ENCODE results near the gene MSI2. TPM values are rescaled to one million over a fixed set of nuclear protein-coding genes. Genes with fewer than 3 reads are reported as not detected.

The MSI2 gene
- total and polyA plus RNA-seq, 7 experiments from 2014 or later = 3.3 to 169 (median 125) TPM

DNA sequence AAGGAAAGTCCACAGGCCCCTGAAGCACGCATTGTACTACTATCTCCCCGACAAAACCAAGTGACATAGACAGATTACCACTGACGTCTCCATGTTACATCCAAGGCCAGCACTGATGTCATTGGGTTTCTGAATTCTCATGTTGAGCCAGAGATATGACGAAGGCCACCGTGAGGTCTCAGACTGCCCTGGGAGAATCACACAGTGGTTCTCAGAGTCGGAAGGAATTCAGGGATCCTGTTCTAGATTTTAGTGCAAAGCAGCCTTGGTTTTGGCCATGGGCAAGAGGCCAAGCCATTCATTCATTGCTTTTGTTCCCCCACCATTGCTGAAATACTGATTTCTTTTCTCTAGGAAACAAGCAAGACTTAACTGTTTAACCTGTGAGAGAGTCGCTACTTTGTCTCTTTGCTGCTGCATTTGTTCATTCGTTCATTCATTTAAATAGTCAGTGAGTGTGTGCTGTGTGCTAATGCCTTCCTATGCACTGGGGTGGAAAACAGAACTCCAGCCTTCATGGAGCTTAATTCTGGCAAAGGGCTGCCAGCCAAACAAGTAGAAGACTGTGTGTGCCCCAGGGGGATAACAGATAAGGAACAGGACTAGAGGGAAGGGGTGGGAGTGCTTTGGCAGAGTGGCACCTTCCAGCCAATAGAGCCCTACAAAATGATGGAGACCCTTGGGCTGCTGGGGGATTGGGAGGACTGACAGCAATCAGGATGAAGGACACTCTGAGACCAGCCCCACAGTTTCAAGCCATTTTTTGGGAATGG, 222.3 kb downstream of the MSI2 start:
- H3K4me1 Mint-ChIP-seq = peaks cover 27 to 76% (median 68%) of the 10 kb centered on the region in 7 donors
- CTCF ChIA-PET = no interaction called here
- POLR2A ChIA-PET = no interaction called here

DNA sequence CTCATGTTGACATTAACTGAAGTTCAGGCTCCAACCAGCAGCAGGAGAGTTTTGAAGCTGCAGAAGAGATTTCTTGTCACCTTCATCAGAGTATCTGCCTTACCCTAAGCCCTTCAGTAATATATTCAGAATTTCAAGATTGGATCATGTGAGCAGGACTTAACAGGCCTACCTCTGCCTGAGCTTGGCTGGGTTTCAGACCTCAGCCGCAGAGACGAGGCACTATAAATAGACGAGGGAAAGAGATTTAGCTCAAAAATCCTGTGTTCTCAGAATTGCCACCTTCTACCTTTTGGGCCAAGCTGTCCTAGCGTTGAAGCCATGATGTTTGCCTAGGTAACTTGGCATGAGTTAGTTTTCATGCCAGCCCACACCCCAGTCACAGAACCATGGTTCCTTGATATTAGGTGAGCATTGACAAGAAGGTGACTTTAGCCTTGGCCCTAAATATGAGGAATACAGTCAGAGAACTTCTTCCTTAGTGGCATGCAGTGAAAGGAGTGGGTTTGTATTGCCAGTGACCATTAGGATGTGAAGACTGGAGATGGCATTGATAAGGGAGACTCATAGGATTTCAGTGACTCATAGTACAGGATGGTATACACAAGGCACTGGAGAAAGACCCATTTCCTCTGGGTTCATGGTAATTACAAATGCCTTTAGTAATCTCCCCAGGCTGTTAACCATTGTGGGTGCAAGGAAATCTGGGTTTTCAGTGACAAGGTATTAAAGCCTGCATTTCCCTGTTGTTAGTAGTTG, 224.3 kb downstream of the MSI2 start:
- Histone ChIP-seq H3K36me3 (ENCODE audit: control insufficient read depth in 2 of 3, insufficient read depth in 3 of 3, low read length in 3 of 3) (no peaks in the 10 kb centered on the region), H3K4me1 (ENCODE audit: control insufficient read depth in 2 of 2, insufficient read depth in 2 of 2, low read length in 2 of 2) (peaks cover 0 to 19% of the 10 kb centered on the region in 2 donors), H3K27ac (ENCODE audit: low read depth, low read length) (no peak overlapping the region), H3K27me3 (ENCODE audit: control insufficient read depth in 2 of 2, insufficient read depth in 2 of 2, low read length in 2 of 2) (no peaks in the 10 kb centered on the region), H3K9me3 (ENCODE audit: control insufficient read depth in 2 of 3, low read length in 3 of 3) (no peaks in the 10 kb centered on the region), H3K4me3 (ENCODE audit: low read length) (no peak overlapping the region)
- ATAC-seq = no peak
- Mint-ChIP-seq H3K9me3 (peaks cover 0 to 1% (median 0%) of the 10 kb centered on the region in 11 donors), H3K4me1 (peaks cover 37 to 77% (median 72%) of the 10 kb centered on the region in 7 donors), H3K27me3 (no peaks in the 10 kb centered on the region), H3K27ac (peak overlapping the region in 1 of 9 donors; percentile 39), H3K4me3 (peak overlapping the region in 1 of 10 donors; percentile 14), H3K36me3 (peaks cover 2 to 18% (median 3%) of the 10 kb centered on the region in 5 donors)
- no peak for DNase-seq
- ChIA-PET POLR2A (no interaction called here), CTCF (interaction anchor here (0.6 kb wide), 1 partner anchor 32 kb away, joined by 3 read pairs; no protein-coding TSS in a partner anchor)
- intact Hi-C loops (cut with micrococcal nuclease) = no loop called here

More for the DNA sequence above, 222.3 kb downstream of the MSI2 start:
- H3K27me3 ChIP-seq (ENCODE audit: control insufficient read depth in 2 of 2, insufficient read depth in 2 of 2, low read length in 2 of 2) = no peaks in the 10 kb centered on the region
- Mint-ChIP-seq H3K9me3 (peaks cover 0 to 1% (median 0%) of the 10 kb centered on the region in 11 donors), H3K27me3 (no peaks in the 10 kb centered on the region), H3K36me3 (peaks cover 4 to 23% (median 8%) of the 10 kb centered on the region in 5 donors), H3K4me3 (no peak overlapping the region), H3K27ac (peak overlapping the region in 2 of 9 donors; percentile 33 to 37)
- DNase-seq = no peak
- H3K4me1 ChIP-seq (ENCODE audit: control insufficient read depth in 2 of 2, insufficient read depth in 2 of 2, low read length in 2 of 2) = peaks cover 0 to 4% of the 10 kb centered on the region in 2 donors
- no peaks in the 10 kb centered on the region for H3K9me3 ChIP-seq (ENCODE audit: control insufficient read depth in 2 of 3, low read length in 3 of 3)
- no peak overlapping the region for H3K27ac ChIP-seq (ENCODE audit: low read depth, low read length)
- intact Hi-C loops (cut with micrococcal nuclease) = no loop called here
- H3K4me3 ChIP-seq (ENCODE audit: low read length) = no peak overlapping the region
- no peak for ATAC-seq
- H3K36me3 ChIP-seq (ENCODE audit: control insufficient read depth in 2 of 3, insufficient read depth in 3 of 3, low read length in 3 of 3) = no peaks in the 10 kb centered on the region

DNA sequence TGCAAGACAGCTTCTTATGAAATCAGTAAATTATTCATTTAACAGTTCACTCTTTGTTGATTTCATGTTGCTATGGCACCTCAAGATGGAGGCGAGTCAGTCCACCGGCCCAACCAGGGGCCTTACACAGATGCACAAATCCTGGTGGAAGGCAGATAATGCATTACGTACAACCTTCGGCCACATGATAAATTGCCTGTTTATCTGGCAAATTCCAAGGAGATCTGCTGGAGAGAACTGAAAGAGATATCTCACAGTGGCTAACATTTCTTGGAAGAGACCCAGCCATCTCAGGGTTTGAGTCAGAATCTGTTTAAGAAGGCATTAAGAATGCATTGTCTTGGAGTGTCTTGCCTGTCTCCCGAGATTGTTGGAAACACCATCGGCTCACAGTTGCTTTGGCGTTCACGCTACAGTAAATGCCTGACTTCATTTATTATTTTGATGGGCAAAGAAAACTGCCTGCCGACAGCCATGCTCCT, 225.6 kb downstream of the MSI2 start:
- Mint-ChIP-seq H3K4me1 (peaks cover 45 to 87% (median 77%) of the 10 kb centered on the region in 7 donors), H3K36me3 (peaks cover 3 to 18% (median 3%) of the 10 kb centered on the region in 5 donors), H3K4me3 (no peak overlapping the region), H3K27ac (no peak overlapping the region), H3K27me3 (no peaks in the 10 kb centered on the region), H3K9me3 (peaks cover 0 to 1% (median 0%) of the 10 kb centered on the region in 11 donors)
- ChIA-PET POLR2A (no interaction called here), CTCF (no interaction called here)
- no peak for ATAC-seq
- no peaks in the 10 kb centered on the region for H3K9me3 ChIP-seq (ENCODE audit: control insufficient read depth in 2 of 3, low read length in 3 of 3)
- H3K4me1 ChIP-seq (ENCODE audit: control insufficient read depth in 2 of 2, insufficient read depth in 2 of 2, low read length in 2 of 2) = peaks cover 0 to 21% of the 10 kb centered on the region in 2 donors
- intact Hi-C loops (cut with micrococcal nuclease) = no loop called here
- H3K27me3 ChIP-seq (ENCODE audit: control insufficient read depth in 2 of 2, insufficient read depth in 2 of 2, low read length in 2 of 2) = no peaks in the 10 kb centered on the region
- H3K36me3 ChIP-seq (ENCODE audit: control insufficient read depth in 2 of 3, insufficient read depth in 3 of 3, low read length in 3 of 3) = no peaks in the 10 kb centered on the region
- no peak for DNase-seq
- no peak overlapping the region for H3K27ac ChIP-seq (ENCODE audit: low read depth, low read length)
- H3K4me3 ChIP-seq (ENCODE audit: low read length) = no peak overlapping the region

DNA sequence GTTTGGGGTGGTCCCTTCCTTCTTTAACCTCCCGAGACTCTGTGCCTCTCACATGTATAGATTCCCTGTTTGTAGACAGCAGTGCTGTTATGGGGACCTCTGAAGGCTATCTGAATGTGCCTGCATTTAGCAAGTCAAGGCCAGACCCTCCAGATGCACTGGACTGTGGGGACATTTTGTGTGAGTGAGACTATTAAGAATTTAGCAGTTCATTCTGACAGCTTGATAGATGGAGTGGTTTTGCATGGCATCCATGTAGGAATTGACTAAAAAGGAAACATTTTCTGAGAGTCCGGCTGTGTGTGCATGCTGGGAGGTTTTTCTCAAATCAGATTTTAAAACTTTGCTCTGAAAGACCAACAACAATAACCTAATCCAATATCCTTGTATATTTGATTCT, 226.3 kb downstream of the MSI2 start:
- CTCF ChIA-PET = no interaction called here

DNA sequence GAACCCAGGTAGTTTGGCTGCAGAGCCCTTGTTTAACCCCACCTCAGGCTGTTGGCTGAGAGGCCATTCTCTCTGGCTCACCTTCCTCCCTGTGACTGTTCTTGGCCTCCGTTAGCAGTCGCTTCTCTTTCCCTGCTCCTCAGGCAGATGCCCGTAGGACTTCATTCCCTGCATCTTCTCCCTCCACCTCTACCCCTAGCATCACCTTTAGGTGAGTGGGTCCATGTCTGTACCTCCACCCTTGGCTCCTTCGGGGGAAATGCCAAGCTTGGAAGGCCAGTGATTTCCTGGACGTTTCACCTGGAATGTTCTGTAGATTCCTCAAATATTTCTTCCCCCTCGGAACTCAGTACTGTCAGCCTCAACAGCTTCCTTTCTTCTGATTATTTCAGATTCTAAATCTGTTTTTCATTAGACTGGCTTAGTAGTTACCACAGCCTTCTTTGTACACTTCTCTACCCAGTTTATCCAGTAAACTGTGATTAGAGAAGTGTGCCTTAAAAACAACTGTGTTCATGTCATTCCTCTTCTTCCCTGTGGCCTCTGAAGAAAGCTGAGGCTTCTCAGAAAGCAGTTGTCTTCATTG, 227.9 kb downstream of the MSI2 start:
- intact Hi-C loops (cut with micrococcal nuclease) = no loop called here
- no peak overlapping the region for H3K27ac ChIP-seq (ENCODE audit: low read depth, low read length)
- ATAC-seq (no peak), DNase-seq (no peak)
- Mint-ChIP-seq H3K27ac (peak overlapping the region in 4 of 9 donors; percentile 1 to 68 (median 28)), H3K9me3 (no peaks in the 10 kb centered on the region), H3K36me3 (peaks cover 3 to 16% (median 6%) of the 10 kb centered on the region in 5 donors), H3K4me1 (peaks cover 59 to 91% (median 81%) of the 10 kb centered on the region in 7 donors), H3K27me3 (no peaks in the 10 kb centered on the region), H3K4me3 (peak overlapping the region in 5 of 10 donors; percentile 0 to 30 (median 5))
- H3K27me3 ChIP-seq (ENCODE audit: control insufficient read depth in 2 of 2, insufficient read depth in 2 of 2, low read length in 2 of 2) = no peaks in the 10 kb centered on the region
- POLR2A ChIA-PET = no interaction called here
- H3K4me1 ChIP-seq (ENCODE audit: control insufficient read depth in 2 of 2, insufficient read depth in 2 of 2, low read length in 2 of 2) = peaks cover 0 to 21% of the 10 kb centered on the region in 2 donors
- CTCF ChIA-PET = no interaction called here
- no peaks in the 10 kb centered on the region for H3K9me3 ChIP-seq (ENCODE audit: control insufficient read depth in 2 of 3, low read length in 3 of 3)
- H3K4me3 ChIP-seq (ENCODE audit: low read length) = no peak overlapping the region
- H3K36me3 ChIP-seq (ENCODE audit: control insufficient read depth in 2 of 3, insufficient read depth in 3 of 3, low read length in 3 of 3) = no peaks in the 10 kb centered on the region

More for the DNA sequence above, 226.3 kb downstream of the MSI2 start:
- DNase-seq (no peak), ATAC-seq (no peak)
- Mint-ChIP-seq H3K4me3 (peak overlapping the region in 1 of 10 donors; percentile 8), H3K9me3 (peaks cover 0 to 1% (median 0%) of the 10 kb centered on the region in 11 donors), H3K27ac (no peak overlapping the region), H3K27me3 (no peaks in the 10 kb centered on the region), H3K4me1 (peaks cover 52 to 91% (median 84%) of the 10 kb centered on the region in 7 donors), H3K36me3 (peaks cover 3 to 23% (median 6%) of the 10 kb centered on the region in 5 donors)
- Histone ChIP-seq H3K4me3 (ENCODE audit: low read length) (no peak overlapping the region), H3K4me1 (ENCODE audit: control insufficient read depth in 2 of 2, insufficient read depth in 2 of 2, low read length in 2 of 2) (peaks cover 0 to 21% of the 10 kb centered on the region in 2 donors), H3K9me3 (ENCODE audit: control insufficient read depth in 2 of 3, low read length in 3 of 3) (no peaks in the 10 kb centered on the region), H3K27me3 (ENCODE audit: control insufficient read depth in 2 of 2, insufficient read depth in 2 of 2, low read length in 2 of 2) (no peaks in the 10 kb centered on the region), H3K27ac (ENCODE audit: low read depth, low read length) (no peak overlapping the region), H3K36me3 (ENCODE audit: control insufficient read depth in 2 of 3, insufficient read depth in 3 of 3, low read length in 3 of 3) (no peaks in the 10 kb centered on the region)
- POLR2A ChIA-PET = no interaction called here
- intact Hi-C loops (cut with micrococcal nuclease) = no loop called here

DNA sequence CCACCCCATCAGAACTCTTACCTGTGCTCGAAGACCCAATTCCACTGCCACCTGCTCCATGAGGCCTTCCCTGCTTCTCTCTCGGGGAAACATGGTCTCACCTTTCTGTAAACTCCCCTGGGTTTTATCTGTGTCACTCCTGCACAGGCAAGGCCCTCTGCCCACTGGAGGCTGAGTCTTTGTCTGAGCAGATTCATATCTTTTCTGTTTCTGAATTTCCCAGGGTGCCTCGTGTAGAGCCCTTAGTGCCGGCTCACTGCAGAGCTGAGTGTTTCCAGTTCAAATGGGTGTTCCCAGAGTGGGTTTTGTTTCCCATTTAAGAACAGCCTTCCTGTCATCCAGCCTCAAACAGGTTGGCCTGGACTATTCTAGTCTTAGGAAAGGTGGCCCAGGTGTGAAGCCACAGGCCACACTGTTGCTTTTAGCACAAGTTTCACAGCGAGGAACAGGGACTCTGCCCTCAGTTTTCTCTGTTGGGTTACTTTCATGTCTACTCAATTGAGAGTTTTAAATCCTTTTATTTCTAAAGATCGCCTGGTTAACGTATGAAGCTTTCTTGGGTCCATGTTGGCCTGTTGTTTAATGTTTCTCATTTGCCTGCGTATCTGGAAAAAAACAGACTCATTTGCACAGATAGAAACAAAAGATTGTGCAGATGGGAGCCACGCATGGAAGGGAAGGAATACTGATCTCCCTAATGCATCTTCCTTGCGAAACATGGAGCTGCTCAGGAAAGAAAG, 228.7 kb downstream of the MSI2 start:
- H3K27me3 Mint-ChIP-seq = no peaks in the 10 kb centered on the region
- no peak overlapping the region for H3K4me3 ChIP-seq (ENCODE audit: low read length)

More for the DNA sequence above, 228.7 kb downstream of the MSI2 start:
- H3K27ac Mint-ChIP-seq = peak overlapping the region in 5 of 9 donors; percentile 1 to 68 (median 16)
- H3K4me1 Mint-ChIP-seq = peaks cover 61 to 96% (median 81%) of the 10 kb centered on the region in 7 donors
- Histone ChIP-seq H3K4me1 (ENCODE audit: control insufficient read depth in 2 of 2, insufficient read depth in 2 of 2, low read length in 2 of 2) (peaks cover 0 to 21% of the 10 kb centered on the region in 2 donors), H3K36me3 (ENCODE audit: control insufficient read depth in 2 of 3, insufficient read depth in 3 of 3, low read length in 3 of 3) (no peaks in the 10 kb centered on the region), H3K9me3 (ENCODE audit: control insufficient read depth in 2 of 3, low read length in 3 of 3) (no peaks in the 10 kb centered on the region), H3K27me3 (ENCODE audit: control insufficient read depth in 2 of 2, insufficient read depth in 2 of 2, low read length in 2 of 2) (no peaks in the 10 kb centered on the region), H3K27ac (ENCODE audit: low read depth, low read length) (no peak overlapping the region)
- peaks cover 3 to 16% (median 8%) of the 10 kb centered on the region in 5 donors for H3K36me3 Mint-ChIP-seq
- H3K4me3 Mint-ChIP-seq = peak overlapping the region in 6 of 10 donors; percentile 0 to 38 (median 22)
- CTCF ChIA-PET = no interaction called here
- POLR2A ChIA-PET = no interaction called here
- no peak for DNase-seq
- H3K9me3 Mint-ChIP-seq = no peaks in the 10 kb centered on the region
- intact Hi-C loops (cut with micrococcal nuclease) = no loop called here
- no peak for ATAC-seq

All from naive thymus-derived CD4-positive, alpha-beta T cell (primary cell).